ENCODE data around the gene PCDHGA8.

DNA sequence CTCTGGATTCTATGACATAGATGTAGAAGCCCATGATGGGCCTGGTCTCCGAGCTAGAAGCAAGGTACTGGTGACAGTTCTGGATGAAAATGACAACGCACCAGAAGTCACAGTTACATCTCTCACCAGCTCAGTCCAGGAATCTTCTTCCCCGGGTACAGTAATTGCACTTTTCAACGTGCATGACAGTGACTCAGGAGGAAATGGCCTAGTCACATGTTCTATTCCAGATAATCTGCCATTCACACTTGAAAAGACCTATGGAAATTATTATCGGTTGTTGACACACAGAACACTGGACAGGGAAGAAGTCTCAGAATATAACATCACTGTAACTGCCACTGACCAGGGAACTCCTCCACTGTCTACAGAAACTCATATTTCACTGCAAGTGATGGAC, 36.3 kb upstream of the PCDHGA8 start:
- TF ChIP-seq, protein P1, sequence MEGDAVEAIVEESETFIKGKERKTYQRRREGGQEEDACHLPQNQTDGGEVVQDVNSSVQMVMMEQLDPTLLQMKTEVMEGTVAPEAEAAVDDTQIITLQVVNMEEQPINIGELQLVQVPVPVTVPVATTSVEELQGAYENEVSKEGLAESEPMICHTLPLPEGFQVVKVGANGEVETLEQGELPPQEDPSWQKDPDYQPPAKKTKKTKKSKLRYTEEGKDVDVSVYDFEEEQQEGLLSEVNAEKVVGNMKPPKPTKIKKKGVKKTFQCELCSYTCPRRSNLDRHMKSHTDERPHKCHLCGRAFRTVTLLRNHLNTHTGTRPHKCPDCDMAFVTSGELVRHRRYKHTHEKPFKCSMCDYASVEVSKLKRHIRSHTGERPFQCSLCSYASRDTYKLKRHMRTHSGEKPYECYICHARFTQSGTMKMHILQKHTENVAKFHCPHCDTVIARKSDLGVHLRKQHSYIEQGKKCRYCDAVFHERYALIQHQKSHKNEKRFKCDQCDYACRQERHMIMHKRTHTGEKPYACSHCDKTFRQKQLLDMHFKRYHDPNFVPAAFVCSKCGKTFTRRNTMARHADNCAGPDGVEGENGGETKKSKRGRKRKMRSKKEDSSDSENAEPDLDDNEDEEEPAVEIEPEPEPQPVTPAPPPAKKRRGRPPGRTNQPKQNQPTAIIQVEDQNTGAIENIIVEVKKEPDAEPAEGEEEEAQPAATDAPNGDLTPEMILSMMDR (conservative IDR thresholded peaks at IDR 0.05; ENCODE audit: low read length): no peak
- no peak for TF ChIP-seq EZH2phosphoT487 (IDR thresholded peaks at IDR 0.05; ENCODE audit: borderline replicate concordance, low read depth, low read length)
